Measurements from ENCODE around the gene PPP1R14C. TPM values are rescaled to one million over a fixed set of nuclear protein-coding genes. Genes with fewer than 3 reads are reported as not detected.
"Not testable (repeated sequence)": the region's sequence is repeated elsewhere in the genome, so short reads cannot be mapped to it uniquely, and the experiment has no call there.

The PPP1R14C gene
- total RNA-seq, 1 experiment from 2014 or later, result not detected

- no peak for DNase-seq
- Histone ChIP-seq H3K27me3 (peaks cover 12% of the 10 kb centered on the region; the same call in 1 of the 2 replicates), H3K4me1 (no peaks in the 10 kb centered on the region), H3K27ac (no peak overlapping the region), H3K36me3 (no peaks in the 10 kb centered on the region), H3K4me3 (no peak overlapping the region), H3K9me3 (replicated peaks) (no peaks in the 10 kb centered on the region)
Measured at GRCh38 chr6:150126641-150127291, 16.1 kb upstream of the PPP1R14C start.

DNA sequence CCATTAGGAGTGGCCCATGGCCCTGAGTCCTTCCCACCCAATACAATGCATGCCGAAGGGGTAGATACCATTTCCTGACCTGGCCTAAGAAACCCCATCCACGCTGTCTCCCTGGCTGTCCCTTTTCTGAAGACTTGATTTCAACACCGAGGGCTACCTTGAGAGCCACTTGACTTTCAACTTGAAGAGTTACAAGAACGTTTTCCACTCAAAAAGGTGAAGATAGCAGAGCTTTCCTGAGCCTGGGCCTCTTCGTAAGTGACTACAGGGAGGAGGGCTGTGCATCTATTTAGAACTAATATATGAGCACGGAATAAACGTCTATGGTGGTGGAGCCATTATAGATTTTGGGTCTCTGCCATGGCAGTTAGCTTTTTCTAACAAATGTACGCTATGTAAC is 14.4 kb upstream of the PPP1R14C start:
- Histone ChIP-seq H3K4me1 (no peaks in the 10 kb centered on the region), H3K4me3 (no peak overlapping the region), H3K9me3 (replicated peaks) (no peaks in the 10 kb centered on the region), H3K27me3 (peaks cover 16% of the 10 kb centered on the region; the same call in 1 of the 2 replicates), H3K27ac (no peak overlapping the region), H3K36me3 (no peaks in the 10 kb centered on the region)
- DNase-seq, result no peak

DNA sequence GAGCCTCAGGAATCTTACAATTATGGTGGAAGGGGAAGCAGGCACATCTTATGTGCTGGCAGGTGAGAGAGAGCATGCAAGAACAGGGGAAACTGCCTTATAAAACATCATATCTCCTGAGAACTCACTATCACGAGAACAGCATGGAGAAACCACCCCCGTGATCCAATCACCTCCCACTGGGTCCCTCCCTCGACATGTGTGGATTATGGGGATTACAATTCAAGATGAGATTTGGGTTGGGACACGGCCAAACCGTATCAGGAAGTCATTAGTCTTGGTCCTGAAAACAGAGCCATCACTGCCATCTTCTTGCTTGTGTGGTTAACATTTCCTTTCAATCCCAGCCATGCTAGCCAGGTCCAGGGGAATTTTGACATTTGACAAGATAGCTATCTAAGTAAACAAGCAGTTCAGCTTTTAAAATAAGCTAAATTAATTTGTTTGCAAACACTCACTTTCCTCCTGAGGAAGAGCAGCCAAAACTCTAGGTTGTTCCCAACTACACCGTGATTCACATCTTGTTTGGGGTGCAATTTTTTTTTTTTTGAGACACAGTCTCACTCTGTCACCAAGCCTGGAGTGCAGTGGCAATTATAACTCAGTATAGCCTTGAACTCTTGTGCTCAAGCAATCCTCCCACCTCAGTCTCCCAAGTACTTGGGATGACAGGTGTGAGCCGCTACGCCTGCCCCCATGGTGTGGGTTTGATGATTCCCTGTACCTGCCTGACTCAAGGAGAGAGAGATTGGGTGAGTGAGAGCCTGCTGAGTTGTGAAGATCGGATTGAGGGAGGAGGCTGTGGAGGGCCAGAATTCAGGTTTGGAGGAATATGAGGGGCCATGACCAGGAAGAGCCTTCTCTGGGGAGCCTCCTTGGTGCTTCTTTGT is 13.0 kb upstream of the PPP1R14C start:
- H3K27ac ChIP-seq, result no peak overlapping the region
- H3K4me3 ChIP-seq, result no peak overlapping the region
- peak in 1 of 2 experiments; percentile 22 for DNase-seq
- no peaks in the 10 kb centered on the region for H3K9me3 ChIP-seq (replicated peaks)
- peaks cover 23% of the 10 kb centered on the region; the same call in 1 of the 2 replicates for H3K27me3 ChIP-seq
- H3K4me1 ChIP-seq, result no peaks in the 10 kb centered on the region
- H3K36me3 ChIP-seq, result no peaks in the 10 kb centered on the region

DNA sequence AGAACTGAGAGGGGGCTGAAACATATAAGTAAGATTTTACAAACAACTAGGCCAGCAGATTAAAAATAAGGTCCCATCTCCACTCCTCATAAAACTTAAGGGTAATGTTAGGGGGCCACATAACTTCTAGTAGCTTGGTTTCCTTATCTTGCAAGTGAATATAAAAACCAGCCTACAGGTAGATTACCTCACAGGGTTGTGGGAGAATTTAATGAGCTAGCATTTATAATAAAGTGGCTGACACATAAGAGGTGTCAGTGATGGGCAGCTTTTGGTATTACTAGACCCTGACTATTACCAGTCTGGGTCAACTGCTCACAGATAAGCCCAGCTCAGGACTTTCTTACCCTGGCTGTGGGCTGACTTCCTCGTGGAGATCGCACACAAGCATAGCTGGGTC is 9.2 kb upstream of the PPP1R14C start:
- no peaks in the 10 kb centered on the region for H3K9me3 ChIP-seq (replicated peaks)
- no peak for DNase-seq
- H3K4me3 ChIP-seq, result no peak overlapping the region
- H3K27ac ChIP-seq, result no peak overlapping the region
- H3K36me3 ChIP-seq, result no peaks in the 10 kb centered on the region
- H3K4me1 ChIP-seq, result no peaks in the 10 kb centered on the region
- peaks cover 17% of the 10 kb centered on the region; the same call in 1 of the 2 replicates for H3K27me3 ChIP-seq

- Histone ChIP-seq H3K9me3 (replicated peaks) (no peaks in the 10 kb centered on the region), H3K4me1 (peaks cover 3% of the 10 kb centered on the region), H3K36me3 (no peaks in the 10 kb centered on the region), H3K27me3 (peaks cover 17% of the 10 kb centered on the region; the same call in 1 of the 2 replicates), H3K4me3 (no peak overlapping the region), H3K27ac (no peak overlapping the region)
- no peak for DNase-seq
Measured at GRCh38 chr6:150134280-150134920, 8.4 kb upstream of the PPP1R14C start.

DNA sequence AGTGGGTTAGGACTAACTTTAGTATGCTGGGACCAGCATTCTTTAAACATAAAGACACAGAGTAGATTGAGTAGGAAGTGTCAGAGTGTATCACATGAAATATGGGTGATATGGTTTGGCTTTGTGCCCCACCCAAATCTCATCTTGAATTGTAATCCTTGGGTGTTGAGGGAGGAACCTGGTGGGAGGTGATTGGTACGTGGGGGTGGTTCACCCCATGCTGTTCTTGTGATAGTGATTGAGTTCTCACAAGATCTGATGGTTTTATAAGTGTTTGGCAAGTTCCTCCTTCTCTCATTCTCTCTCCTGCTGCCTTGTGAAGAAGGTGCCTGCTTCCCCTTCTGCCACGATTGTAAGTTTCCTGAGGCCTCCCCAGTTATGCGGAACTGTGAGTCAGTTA is 5.1 kb upstream of the PPP1R14C start:
- not testable (repeated sequence) for H3K27ac ChIP-seq; H3K4me3 ChIP-seq; H3K36me3 ChIP-seq; H3K4me1 ChIP-seq; H3K9me3 ChIP-seq (replicated peaks); DNase-seq
- H3K27me3 ChIP-seq, result peaks cover 34% of the 10 kb centered on the region

GRCh38 chr6:150138638-150139037 is 4.2 kb upstream of the PPP1R14C start:
- Histone ChIP-seq H3K4me3 (no peak overlapping the region), H3K9me3 (replicated peaks) (no peaks in the 10 kb centered on the region), H3K36me3 (no peaks in the 10 kb centered on the region), H3K4me1 (peaks cover 7% of the 10 kb centered on the region), H3K27ac (no peak overlapping the region), H3K27me3 (peaks cover 33% of the 10 kb centered on the region)
- no peak for DNase-seq

DNA sequence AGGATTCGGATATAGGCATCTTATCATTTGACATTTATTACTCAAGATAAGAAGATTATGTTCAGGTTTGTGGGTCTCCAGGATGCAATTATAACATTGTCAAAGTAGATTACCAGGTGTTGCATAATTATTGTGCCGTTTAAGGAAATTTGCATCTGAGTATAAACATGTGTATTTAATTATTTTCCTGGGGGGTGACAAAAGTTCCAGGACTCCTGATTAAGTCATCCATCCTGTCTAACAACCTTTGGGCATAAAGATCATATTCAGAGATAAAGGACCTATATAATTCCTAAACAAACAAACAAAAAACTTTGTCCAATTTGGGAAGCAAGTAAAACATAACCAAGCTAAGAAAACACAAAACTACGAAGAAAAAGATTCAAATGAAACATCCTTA is 3.3 kb upstream of the PPP1R14C start:
- Histone ChIP-seq H3K9me3 (replicated peaks) (no peaks in the 10 kb centered on the region), H3K27me3 (peaks cover 38% of the 10 kb centered on the region), H3K27ac (no peak overlapping the region), H3K4me1 (peaks cover 7% of the 10 kb centered on the region), H3K4me3 (no peak overlapping the region), H3K36me3 (no peaks in the 10 kb centered on the region)
- no peak for DNase-seq

DNA sequence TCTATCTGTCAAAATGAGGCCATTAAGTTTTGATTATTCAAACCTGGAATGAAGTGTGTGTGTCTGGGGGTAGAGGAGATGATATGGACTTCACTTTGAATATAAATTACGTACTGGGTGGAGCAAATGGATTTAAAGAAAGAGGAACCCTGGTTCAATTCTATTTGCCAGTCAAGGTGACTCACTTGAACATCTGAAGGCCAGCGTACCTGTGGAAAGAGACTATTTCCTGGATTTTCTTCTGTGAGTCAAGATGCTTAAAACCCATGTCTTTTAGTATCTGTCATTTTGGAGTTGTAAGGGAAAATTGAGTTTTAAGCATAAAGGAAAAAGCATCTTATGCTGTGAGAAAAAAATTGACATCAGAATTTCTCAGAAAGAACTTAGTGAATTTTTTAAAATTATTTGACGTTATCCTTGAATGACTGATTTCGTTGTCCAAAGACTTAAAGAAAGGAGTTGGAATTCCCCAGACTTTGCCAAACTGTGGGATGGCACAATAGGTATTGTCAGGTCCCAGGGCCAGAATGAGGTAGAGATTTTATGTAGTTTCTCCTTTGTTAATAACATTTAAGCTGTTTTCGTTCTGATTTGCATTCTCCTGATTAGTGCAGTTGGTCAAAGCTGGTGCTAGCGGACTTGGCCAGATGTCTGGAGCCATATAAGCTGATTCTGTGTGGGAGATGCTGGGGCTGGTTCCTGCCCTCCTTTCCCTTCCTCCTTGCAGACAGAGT is 2.4 kb upstream of the PPP1R14C start:
- DNase-seq, result no peak
- Histone ChIP-seq H3K4me1 (peaks cover 7% of the 10 kb centered on the region), H3K9me3 (replicated peaks) (no peaks in the 10 kb centered on the region), H3K4me3 (no peak overlapping the region), H3K36me3 (no peaks in the 10 kb centered on the region), H3K27me3 (peaks cover 47% of the 10 kb centered on the region), H3K27ac (no peak overlapping the region)

DNA sequence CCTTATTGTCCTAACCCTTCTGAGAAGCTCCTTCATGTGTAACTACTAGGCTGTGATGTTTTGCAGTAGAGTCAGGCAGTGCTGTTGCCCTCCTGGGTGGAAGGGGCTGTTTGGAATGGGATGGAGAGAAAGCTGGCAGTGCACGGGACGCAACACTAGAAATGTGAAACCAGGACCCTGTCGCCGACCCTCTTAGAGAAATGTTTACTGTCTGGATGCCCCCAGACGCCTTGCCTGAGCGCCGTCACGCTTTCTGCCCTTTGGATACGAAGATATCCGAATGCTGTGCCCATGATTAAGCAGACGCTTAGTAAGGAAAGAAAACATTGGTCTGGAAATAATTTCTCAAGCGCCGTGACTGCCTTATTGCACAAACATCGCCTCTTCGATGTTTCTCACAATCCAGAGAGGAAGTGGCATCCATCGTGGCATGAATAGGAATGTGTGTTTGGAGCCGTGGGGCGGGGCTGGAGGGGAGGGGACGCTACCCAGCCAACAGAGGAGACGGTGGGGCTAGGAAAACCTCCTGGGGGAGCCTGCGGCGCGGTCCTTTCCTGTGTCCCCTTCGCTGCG is 661 bp upstream of the PPP1R14C start:
- Histone ChIP-seq H3K9me3 (replicated peaks) (no peaks in the 10 kb centered on the region), H3K4me3 (peak overlapping the region; percentile 38), H3K36me3 (no peaks in the 10 kb centered on the region), H3K27me3 (peaks cover 49% of the 10 kb centered on the region), H3K4me1 (peaks cover 7% of the 10 kb centered on the region), H3K27ac (no peak overlapping the region)
- DNase-seq, result peak in 1 of 2 experiments; percentile 20

DNA sequence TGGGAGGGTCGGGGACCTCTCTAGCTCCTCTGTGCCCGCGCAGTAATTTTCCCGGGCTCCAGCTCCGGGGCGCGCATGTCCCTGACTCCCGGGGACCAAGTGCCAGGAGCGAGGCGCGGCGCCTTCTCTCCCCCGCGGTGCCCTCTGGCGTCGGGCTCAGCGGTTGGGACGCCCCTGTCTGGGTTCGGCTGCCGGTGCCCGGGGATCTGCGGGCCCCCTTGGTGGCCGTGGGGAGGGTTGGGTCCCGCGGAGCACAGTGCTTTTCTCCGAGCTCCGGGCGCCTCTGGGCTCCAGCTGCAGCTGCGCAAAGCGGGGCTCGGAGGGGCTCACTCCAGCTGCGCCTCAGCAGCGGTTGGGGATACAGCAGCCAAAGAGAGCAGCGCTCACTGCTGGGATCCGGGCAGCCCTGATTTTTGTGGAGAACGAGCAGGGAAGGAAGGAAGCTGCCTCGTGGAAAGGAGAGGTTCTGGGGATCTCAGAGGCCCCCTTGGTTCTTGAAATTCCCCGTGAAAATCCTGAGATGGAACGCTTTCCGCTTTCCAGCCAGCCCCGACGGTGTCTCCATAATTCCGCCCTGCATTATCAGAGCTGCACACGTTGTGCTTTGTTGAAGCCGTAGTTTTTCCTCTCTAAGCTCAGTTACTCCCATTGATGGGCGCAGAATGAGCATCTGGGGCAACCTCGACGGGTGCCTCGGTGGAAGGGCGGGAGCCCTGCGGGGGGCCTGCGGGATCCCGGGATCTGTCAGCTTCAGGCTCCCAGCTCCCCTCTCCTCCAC is 861 bp downstream of the PPP1R14C start:
- Histone ChIP-seq H3K4me1 (peaks cover 7% of the 10 kb centered on the region), H3K27me3 (peaks cover 52% of the 10 kb centered on the region), H3K36me3 (no peaks in the 10 kb centered on the region), H3K27ac (no peak overlapping the region), H3K4me3 (no peak overlapping the region), H3K9me3 (replicated peaks) (no peaks in the 10 kb centered on the region)
- no peak for DNase-seq

- Histone ChIP-seq H3K27ac (no peak overlapping the region), H3K36me3 (no peaks in the 10 kb centered on the region), H3K4me3 (no peak overlapping the region), H3K9me3 (replicated peaks) (no peaks in the 10 kb centered on the region), H3K27me3 (peaks cover 57% of the 10 kb centered on the region), H3K4me1 (peaks cover 6% of the 10 kb centered on the region)
- no peak for DNase-seq
Measured at GRCh38 chr6:150144294-150144868, 1.5 kb downstream of the PPP1R14C start.

- no peak overlapping the region for H3K27ac ChIP-seq
- H3K4me3 ChIP-seq, result no peak overlapping the region
- DNase-seq, result no peak
- 0 out of 2 replicates have a peak, but pooled peaks cover 5% of the 10 kb centered on the region for H3K4me1 ChIP-seq
- no peaks in the 10 kb centered on the region for H3K9me3 ChIP-seq (replicated peaks)
- H3K27me3 ChIP-seq, result peaks cover 57% of the 10 kb centered on the region
- no peaks in the 10 kb centered on the region for H3K36me3 ChIP-seq
Measured at GRCh38 chr6:150145427-150145826, 2.6 kb downstream of the PPP1R14C start.

All from SJCRH30 (cell line).